GM21786 (cell line): ENCODE results near the gene AHNAK.

ENCODE experiments used
- ATAC-seq: cut with Tn5 transposase; IDR thresholded peaks from one replicate; pipeline ENCODE4 v1.9.1; 2021; ENCODE audit not compliant: unreplicated experiment

Gene AHNAK

GRCh38 chr11:62413060-62413696 lies 133.4 kb downstream of the AHNAK start:
- no peak for ATAC-seq

DNA sequence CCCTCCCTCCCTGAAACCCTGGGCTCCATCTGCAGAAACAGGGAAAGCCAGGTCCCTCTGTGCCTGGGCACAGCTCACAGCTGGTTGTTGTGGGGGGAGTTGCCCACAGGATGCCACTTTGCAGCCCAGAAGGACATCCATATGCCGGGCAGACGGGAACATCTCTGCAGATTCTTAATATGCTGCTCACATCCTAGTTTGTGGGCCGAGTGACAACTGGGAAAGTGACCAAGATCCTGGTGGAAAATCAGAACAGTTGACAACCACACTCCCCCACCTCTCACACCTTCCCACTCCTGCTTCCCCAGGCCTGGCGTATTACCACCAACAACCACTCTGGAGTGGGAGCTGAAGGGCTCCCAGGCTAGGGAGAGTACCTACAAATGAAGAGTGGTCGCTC lies 135.1 kb downstream of the AHNAK start:
- no peak for ATAC-seq

DNA sequence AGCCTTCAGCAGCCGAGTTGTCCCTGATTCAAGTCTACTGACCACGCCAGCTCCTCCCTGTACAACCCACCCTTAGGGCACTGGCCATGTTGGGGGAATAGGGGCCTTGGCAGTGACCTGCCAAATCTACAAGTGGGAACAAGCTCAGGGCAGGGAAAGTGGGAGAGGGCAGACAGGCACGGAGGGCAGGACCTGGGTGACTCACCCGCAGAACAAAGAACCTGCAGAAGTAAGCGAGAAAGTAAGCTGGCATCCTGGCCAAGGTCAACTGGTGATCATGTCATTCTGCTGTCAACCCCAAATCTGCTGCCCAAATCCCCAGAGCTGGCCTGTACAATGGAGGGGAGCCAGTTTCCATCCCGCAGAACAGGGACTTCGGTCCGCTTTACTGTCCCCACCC lies 135.6 kb downstream of the AHNAK start:
- no peak for ATAC-seq

DNA sequence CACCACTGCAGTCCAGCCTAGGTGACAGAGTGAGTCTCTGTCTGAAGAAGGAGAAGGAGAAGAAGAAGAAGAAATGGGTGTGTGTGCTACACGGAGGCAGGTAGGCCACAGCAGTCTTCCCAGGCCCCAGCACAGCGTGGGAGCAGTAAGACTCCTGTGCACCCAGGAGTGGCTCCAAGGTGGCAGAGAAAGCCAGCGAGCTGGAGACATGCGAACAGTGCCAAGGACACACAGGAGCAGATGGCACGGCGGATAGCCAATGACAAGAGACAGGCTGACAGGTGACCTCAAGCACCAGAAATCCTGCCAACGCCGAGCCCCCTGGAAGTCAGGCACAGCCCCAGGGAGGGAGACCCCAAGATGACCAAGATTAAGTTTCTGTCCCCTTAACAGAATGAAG lies 136.8 kb downstream of the AHNAK start:
- ATAC-seq, result no peak

DNA sequence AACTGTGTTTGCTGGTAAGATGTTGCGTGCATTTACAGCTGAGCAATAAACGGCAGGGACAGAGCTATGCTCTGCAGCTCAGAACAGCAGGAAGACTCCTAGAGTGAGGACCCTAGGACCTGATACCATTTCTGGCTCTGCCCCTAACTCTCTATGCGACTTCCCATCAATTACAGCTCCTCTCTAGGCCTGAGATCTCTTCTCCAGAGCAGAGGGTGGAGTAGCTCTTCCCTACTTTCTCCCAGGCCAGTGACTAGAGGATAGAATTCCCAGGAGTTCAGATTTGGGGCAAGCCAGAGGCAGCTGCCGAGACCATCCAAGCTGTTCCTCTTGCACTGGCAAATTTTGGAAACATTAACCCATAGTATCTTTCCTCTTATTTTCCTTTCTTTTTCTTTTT lies 140.6 kb downstream of the AHNAK start:
- no peak for ATAC-seq

- ATAC-seq, result no peak
Measured at GRCh38 chr11:62404901-62405300, 141.7 kb downstream of the AHNAK start.

GRCh38 chr11:62404435-62404834 lies 142.2 kb downstream of the AHNAK start:
- ATAC-seq, result no peak

- ATAC-seq, result no peak
Measured at GRCh38 chr11:62402960-62403730, 143.5 kb downstream of the AHNAK start.

DNA sequence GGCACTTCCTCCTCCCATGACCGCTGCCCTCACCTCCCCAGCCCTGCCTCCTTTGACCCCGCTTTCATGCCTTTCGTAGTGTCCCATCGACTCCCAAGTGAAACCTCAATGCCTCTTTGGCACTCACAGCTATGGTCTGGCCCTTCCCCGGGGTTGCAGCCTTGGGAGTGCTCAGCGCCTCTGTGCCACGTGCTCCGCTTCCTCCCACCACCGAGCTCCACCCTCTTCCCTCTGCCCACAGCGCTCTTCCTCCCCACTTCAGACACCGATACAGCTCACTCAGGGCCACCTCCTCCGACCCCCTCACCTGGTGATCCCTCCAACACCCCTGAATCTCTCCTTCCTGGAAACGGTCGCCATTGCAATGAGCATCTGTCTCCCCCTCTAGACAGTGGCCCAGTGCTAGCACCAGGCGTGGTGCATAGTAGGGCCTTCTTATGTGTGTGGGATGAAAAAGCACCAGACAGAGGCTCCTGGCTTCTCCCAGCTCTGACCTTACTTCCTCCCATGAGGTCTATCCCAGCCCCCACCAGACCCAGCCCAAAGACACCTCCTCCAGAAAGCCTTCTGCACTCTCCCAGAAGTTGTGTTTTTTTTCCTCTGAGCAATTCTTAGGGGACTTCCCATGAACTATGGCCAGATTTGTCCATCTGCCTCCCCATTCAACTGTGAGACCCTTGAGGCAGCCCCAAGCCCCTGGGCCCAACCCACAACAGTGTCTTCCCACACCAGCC lies 144.2 kb downstream of the AHNAK start:
- ATAC-seq, result no peak

GRCh38 chr11:62401811-62402210 lies 144.8 kb downstream of the AHNAK start:
- ATAC-seq, result no peak

- no peak for ATAC-seq
Measured at GRCh38 chr11:62401356-62401755, 145.2 kb downstream of the AHNAK start.

- no peak for ATAC-seq
Measured at GRCh38 chr11:62400760-62401159, 145.8 kb downstream of the AHNAK start.

GRCh38 chr11:62400281-62400680 lies 146.3 kb downstream of the AHNAK start:
- no peak for ATAC-seq

DNA sequence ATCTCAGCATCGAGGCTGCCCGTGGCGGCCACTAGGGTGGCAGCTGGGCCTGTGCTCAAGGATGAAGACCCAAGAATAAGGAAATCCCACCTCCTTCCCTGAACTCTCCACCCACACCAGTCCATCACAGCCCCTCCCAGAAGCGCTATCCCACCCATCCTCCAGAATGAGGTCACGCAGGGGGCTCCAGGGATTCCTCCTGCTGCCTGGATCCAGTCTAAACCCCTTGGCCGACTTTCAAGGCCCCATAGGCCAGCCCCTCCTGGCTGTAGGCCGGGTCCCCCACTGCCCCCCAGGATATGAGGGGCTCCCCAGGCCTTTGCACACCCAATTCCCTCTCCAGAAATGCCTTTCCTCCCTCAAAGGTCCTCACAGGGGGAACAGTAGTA lies 146.7 kb downstream of the AHNAK start:
- no peak for ATAC-seq

DNA sequence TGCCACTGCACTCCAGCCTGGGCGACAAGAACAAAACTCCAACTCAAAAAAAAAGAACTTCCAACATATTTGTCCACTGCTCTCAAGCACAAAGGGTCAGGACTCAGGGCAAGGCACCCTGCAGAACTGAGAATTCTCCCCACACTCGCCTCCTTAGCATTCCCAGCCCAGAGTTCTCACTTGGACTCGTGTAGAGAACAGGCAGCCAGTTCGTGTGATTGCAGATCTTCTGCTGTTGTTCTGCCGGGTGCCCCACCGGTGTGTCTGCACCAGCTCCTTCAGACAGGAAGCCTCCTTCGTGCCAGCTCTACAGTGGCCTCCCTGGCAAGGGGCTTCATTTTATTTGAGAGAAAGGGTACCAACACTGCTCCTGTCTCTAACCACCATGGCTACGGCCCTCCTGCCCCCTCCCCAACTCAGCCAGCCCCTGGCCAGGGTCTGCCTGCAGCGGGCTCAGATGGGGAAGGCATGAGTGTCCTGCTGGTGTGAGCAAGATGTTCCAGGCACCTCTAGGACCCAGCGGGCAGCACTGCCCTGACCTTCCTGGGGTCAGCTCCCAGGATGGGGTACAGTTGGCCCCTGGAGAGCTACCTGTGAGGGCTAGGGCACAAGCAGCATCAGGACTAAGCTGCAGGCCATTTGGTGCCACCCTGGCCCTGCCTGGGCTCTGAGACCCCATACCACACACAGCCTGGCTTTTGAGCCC lies 147.3 kb downstream of the AHNAK start:
- ATAC-seq, result no peak

DNA sequence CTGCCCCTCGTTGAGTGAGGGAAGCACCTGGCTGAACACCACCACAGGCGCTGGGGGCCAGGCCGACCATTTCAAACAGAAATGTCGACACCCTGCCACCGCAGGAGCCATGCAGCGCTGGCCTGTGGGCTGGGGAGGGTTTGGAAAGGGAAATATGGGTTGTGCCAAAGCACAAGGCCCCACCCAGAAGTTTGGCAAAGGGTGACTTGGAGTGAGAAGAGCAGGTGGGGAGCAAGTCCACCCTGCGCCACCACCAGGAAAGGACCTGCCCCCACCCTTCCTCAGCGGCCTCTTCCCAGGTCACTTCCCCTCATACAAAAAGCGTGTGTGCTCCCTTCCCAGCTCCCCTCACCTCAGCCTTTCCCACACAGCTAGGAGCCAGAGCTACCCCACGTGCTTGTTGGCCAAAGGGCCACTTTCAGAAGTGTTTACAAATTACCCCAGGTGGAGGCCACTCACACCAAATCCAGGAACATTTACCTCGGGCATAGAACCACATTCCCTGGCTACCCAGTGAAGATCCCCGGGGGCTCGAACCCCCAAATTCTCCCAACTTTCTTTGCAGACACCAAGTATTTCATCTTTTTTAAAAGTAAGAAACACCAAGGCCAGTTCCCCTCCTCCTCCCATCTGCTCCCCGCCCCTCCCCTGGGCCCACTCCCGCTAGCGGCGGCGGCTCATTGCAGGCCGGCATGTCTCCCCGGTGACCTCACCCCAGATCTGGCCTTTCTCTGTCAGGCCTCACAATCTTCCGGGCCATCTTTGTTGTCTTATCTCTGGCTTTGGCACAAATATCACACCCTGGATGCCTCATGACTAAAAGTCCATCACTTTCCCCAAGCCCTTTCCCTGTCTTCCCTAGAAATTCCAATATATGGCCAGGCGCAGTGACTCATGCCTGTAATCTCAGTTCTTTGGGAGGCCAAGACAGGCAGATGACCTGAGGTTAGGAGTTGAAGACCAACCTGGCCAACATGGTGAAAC lies 148.3 kb downstream of the AHNAK start:
- ATAC-seq, result no peak

DNA sequence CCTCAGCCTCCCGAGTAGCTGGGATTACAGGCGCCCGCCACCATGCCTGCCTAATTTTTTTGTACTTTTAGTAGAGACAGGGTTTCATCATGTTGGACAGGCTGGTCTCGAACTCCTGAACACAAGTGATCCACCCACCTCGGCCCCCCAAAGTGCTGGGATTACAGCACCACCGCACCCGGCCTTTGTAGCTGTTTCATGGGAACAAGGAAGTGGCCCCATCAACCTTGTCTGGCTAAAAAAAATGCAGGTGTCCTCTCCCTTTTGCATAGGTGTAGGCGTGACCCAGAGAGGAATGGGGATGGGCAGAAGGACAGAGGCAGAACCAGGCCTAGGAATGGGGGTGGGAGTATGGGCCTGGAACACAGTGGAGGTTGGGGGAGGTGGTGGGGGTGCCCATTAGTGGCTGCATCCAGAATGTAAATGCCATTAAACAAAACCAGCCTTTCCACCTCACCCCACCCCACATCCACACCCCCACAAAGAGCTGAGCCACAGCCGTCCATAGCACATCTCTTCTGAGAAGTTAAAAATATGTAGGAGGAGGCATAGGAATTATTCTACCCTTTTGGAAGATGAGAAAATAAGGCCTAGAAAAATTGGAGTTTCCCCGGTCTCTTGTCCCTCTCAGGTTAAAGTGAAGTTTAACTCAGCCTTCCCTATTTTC lies 150.6 kb downstream of the AHNAK start:
- ATAC-seq, result no peak

DNA sequence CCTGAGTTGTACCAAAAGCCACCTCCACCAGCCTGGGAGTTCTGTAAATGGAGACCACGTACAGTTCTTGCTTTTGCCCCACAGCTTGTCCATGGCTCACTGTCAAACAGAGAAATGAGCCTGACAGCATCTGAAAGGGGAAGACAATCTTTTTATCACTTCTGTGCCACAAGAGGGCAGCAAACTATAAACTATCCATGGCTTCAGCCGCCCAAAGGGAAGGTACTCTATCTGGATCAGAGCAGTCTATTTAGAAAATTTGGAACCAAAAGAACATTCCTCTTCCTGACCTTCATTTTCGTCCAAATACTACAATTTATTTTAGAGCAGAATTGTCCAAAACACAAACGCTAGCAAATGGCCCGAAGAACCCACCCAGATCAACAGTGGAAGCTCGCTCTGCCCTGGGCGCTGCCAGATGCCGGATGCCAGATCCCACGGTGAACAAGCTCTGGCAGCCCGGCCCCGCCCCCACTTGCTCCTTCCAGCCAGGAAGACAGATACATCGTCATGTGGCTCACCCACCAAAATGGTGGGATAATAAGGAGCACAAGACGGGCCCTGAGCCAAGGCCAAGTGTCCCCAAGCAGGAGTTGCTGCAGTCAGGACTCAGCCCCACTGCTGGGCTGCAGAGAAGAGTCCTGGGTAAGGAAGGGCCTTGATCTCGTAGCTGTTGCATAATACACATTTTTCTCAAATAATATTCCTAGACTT lies 151.6 kb downstream of the AHNAK start:
- ATAC-seq, result no peak

- ATAC-seq, result no peak
Measured at GRCh38 chr11:62393735-62394134, 152.9 kb downstream of the AHNAK start.
